ENCODE measurements around the gene DNAJC1.
A peak's percentile ranks its signal among the peaks of the same experiment; 100 is the strongest.

Gene DNAJC1

GRCh38 chr10:21934307-21934706 lies 69.2 kb downstream of the DNAJC1 start:
- no peak for TF ChIP-seq CTCF (IDR thresholded peaks at IDR 0.05; ENCODE audit: control insufficient read depth, insufficient read depth, low read depth, low read length, missing control alignments)
- no peak for DNase-seq (ENCODE audit: low read depth)
- no peak overlapping the region for H3K4me3 ChIP-seq (ENCODE audit: control insufficient read depth, low read depth, low read length)

- no peak overlapping the region for H3K4me3 ChIP-seq (ENCODE audit: control insufficient read depth, low read depth, low read length)
- TF ChIP-seq CTCF (IDR thresholded peaks at IDR 0.05; ENCODE audit: control insufficient read depth, insufficient read depth, low read depth, low read length, missing control alignments) = no peak
- DNase-seq (ENCODE audit: low read depth) = no peak
These were observed 74.5 kb downstream of the DNAJC1 start for GRCh38 chr10:21929070-21929469.

- DNase-seq (ENCODE audit: low read depth) = peak; percentile 21
- no peak overlapping the region for H3K4me3 ChIP-seq (ENCODE audit: control insufficient read depth, low read depth, low read length)
- no peak for TF ChIP-seq CTCF (IDR thresholded peaks at IDR 0.05; ENCODE audit: control insufficient read depth, insufficient read depth, low read depth, low read length, missing control alignments)
These were observed 75.7 kb downstream of the DNAJC1 start for GRCh38 chr10:21927631-21928353.

GRCh38 chr10:21926949-21927348 lies 76.6 kb downstream of the DNAJC1 start:
- DNase-seq (ENCODE audit: low read depth) = peak; percentile 94

GRCh38 chr10:21926358-21926925 lies 77.1 kb downstream of the DNAJC1 start:
- TF ChIP-seq CTCF (IDR thresholded peaks at IDR 0.05; ENCODE audit: control insufficient read depth, insufficient read depth, low read depth, low read length, missing control alignments) = no peak
- no peak overlapping the region for H3K4me3 ChIP-seq (ENCODE audit: control insufficient read depth, low read depth, low read length)
- DNase-seq (ENCODE audit: low read depth) = no peak

More at GRCh38 chr10:21926949-21927348, 76.6 kb downstream of the DNAJC1 start:
- TF ChIP-seq CTCF (IDR thresholded peaks at IDR 0.05; ENCODE audit: control insufficient read depth, insufficient read depth, low read depth, low read length, missing control alignments) = no peak
- H3K4me3 ChIP-seq (ENCODE audit: control insufficient read depth, low read depth, low read length) = no peak overlapping the region

GRCh38 chr10:21925851-21926250 lies 77.7 kb downstream of the DNAJC1 start:
- H3K4me3 ChIP-seq (ENCODE audit: control insufficient read depth, low read depth, low read length) = no peak overlapping the region
- DNase-seq (ENCODE audit: low read depth) = no peak
- no peak for TF ChIP-seq CTCF (IDR thresholded peaks at IDR 0.05; ENCODE audit: control insufficient read depth, insufficient read depth, low read depth, low read length, missing control alignments)

Data from AG09309 (cell line).